Astrocyte of the spinal cord (primary cell): ENCODE data around the gene ESYT2.
A peak's percentile ranks its signal among the peaks of the same experiment; 100 is the strongest.
"Not testable (repeated sequence)": the region's sequence is repeated elsewhere in the genome, so short reads cannot be mapped to it uniquely, and the experiment has no call there.

Experiments used
- DNase-seq: peaks from one replicate; pipeline ENCODE4 v3.0.0; 2011; ENCODE audit warnings: low read depth, low spot score
- H3K4me3 ChIP-seq: 2 replicates; pipeline ENCODE4 v1.5.1; 2011; ENCODE audit warnings: low read depth, mild to moderate bottlenecking, low read length, moderate library complexity
- in situ Hi-C: cut with HindIII; loops from 2 replicates; pipeline ENCODE4 v1.10.0; 2017; ENCODE audit warnings: low sequenced_read_pairs
- TF ChIP-seq, protein P1 (sequence below): IDR thresholded peaks from 2 replicates; pipeline ENCODE4 v1.5.1; 2012; ENCODE audit warnings: low read depth, mild to moderate bottlenecking, low read length, inconsistent platforms

Gene ESYT2

DNA sequence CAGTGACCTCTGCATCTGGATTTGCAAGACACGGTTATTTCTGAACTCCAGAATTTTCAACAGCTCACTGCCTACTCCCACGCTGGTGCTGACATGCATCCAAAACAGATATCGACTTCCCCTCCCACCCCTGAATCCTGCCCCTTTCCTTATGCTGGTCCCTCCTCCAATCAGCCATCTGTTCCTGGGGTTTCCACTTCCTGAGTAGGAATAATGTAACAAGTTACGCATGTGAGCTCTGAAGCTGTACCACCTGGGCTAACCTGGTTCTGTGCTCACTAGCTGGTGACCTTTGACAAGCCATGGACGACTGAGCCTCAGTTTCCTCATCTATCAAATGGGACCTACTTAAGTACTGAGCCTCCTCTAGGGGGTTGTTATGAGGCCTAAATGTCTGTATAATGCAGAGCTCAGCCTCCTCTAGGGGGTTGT, 123.0 kb downstream of the ESYT2 start:
- no peak overlapping the region for H3K4me3 ChIP-seq
- TF ChIP-seq, protein P1, sequence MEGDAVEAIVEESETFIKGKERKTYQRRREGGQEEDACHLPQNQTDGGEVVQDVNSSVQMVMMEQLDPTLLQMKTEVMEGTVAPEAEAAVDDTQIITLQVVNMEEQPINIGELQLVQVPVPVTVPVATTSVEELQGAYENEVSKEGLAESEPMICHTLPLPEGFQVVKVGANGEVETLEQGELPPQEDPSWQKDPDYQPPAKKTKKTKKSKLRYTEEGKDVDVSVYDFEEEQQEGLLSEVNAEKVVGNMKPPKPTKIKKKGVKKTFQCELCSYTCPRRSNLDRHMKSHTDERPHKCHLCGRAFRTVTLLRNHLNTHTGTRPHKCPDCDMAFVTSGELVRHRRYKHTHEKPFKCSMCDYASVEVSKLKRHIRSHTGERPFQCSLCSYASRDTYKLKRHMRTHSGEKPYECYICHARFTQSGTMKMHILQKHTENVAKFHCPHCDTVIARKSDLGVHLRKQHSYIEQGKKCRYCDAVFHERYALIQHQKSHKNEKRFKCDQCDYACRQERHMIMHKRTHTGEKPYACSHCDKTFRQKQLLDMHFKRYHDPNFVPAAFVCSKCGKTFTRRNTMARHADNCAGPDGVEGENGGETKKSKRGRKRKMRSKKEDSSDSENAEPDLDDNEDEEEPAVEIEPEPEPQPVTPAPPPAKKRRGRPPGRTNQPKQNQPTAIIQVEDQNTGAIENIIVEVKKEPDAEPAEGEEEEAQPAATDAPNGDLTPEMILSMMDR = no peak
- in situ Hi-C loops = no loop called here
- DNase-seq = no peak

DNA sequence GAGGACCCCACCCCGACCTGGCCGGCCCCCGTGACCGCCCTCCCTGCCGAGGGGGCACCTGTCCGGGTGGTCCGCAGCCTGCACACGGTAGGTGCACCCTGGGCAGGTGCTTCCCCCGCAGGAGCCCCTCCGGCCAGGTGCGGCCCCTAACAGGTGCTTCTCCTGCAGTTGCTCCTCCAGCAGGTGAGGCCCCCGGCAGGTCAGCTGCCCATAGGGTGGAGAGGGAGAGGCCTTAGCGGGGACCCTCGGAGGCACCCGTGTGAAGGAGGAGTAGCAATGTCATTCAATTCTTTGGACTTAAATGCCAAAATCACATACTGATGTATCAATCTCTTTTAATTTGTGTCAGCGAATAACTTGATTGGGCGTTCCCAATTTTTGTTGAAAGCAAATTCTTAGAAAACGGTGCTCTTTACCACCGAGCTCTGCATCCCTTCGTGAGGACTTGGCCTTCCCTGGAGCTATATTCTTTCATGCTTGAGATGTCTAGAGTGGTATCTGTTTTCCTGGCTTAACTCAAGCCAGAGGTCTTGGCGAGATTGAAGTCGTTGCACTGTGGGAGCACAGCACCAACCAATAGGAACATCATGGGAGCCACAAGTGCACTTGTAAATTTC, 124.0 kb downstream of the ESYT2 start:
- in situ Hi-C loops = no loop called here
- TF ChIP-seq, protein P1 = no peak
- H3K4me3 ChIP-seq = peak overlapping the region; percentile 74
- DNase-seq = no peak

DNA sequence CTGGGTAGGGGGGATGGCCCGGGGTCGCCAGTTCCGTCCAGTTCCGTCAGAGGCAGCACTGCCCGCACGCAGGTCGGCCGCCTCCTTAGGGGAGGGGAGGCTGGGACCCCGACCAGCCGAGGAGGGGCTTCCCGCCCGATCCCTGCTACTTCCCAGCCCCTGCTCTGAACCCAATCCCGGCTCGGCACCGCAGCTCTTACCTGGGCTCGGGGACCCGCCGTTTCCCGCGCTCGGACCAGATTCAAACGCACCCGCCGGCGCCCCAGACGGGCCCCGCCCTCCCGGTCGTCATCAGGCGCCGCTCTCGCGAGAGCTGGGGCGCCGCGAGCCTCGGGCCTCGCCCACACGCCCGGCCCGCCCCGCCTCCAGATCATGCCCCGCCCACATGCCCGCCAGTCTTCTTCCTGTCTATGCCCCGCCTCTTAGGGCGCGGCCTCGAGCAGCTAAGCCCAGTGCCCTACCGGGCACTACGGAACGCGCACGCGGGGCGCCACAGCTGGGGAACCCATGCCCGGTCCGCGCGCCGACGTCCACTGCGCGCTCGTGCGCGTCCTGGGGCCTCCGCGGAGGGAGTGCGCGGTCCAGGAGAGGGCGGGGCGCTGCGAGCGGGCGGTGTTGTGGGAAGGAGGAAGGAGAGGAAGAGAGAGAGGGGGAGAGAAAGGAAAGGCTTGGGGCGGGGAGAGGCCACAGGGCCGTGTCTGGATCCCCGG, 124.6 kb downstream of the ESYT2 start, which contains the start of gene NCAPG2:
Gene NCAPG2, minus strand, starts transcription at position 281 of the 710 bp plus-strand sequence. CDS start 2,905 bp downstream, outside the sequence.
- H3K4me3 ChIP-seq = peak within 1 kb of the TSS; percentile 98
- in situ Hi-C loops = no loop called here
- TF ChIP-seq, protein P1 = no peak
- peak; percentile 98 for DNase-seq

DNA sequence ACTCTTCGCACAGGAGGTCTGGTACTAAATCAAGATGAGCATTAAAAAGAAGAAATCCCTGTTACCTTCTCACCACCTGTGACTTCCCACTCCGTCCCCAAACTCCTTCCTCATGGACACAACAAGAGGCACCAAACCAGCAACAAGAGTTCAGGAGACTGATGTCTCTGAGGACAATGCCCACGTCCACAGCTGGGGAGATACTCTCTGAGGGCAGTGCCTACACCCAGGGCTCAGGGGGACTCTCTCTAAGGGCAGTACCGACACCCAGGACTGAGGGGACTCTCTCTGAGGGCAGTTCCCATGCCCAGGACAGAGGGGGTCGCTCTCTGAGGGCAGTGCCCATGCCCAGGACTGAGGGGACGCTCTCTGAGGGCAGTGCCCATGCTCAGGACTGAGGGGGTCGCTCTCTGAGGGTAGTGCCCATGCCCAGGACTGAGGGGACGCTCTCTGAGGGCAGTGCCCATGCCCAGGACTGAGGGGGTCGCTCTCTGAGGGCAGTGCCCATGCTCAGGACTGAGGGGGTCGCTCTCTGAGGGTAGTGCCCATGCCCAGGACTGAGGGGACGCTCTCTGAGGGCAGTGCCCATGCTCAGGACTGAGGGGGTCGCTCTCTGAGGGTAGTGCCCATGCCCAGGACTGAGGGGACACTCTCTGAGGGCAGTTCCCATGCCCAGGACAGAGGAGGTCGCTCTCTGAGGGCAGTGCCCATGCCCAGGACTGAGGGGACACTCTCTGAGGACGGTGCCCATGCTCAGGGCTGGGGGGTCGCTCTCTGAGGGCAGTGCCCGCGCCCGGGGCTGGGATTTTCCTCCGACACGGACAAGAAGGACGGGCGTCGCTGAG, 125.4 kb downstream of the ESYT2 start:
- H3K4me3 ChIP-seq = peak overlapping the region; percentile 98
- in situ Hi-C loops, DNase-seq: not testable (repeated sequence)

DNA sequence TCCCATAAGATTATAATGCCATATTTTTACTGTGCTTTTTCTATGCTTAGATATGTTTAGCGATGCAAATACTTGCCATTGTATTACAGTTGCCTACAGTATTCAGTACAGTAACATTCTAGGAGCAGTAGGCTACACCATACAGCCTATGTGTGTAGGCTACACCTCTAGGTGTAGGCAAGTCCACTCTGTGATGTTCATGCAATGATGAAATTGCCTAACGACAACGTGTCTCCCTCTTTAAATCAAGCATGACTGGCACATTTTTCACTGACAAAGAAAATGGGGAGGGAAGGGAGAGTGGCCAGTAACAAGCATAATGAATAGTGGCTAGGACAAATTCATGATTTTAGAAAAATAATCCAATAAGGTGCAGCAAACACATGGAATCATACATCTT, 126.4 kb downstream of the ESYT2 start:
- in situ Hi-C loops = no loop called here
- peak overlapping the region; percentile 98 for H3K4me3 ChIP-seq
- no peak for DNase-seq
- TF ChIP-seq, protein P1 = no peak

DNA sequence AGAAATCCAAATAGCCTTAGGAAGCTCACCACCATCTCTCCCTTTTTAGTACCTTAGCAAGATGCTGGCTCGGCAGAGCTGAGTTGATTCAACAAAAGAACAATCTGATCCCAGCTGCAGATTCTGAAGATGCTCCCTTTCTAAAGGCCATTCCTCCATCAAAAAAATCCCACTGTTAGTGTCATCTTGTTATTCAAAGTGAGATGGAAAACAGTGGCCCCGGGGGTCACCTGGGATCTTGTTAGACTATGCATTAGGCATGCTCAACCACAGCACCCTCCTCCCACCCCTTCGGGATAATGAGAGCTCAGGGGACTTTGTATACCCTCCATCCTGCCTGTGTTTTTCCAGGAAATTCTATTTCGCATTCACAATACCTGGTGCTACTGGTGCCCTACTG, 127.1 kb downstream of the ESYT2 start:
- no peak for DNase-seq
- H3K4me3 ChIP-seq = no peak overlapping the region
- TF ChIP-seq, protein P1 = no peak
- in situ Hi-C loops = no loop called here
